PC-3 (cell line): ENCODE measurements around the gene VWA7. TPM values are rescaled to one million over a fixed set of nuclear protein-coding genes. Genes with fewer than 3 reads are reported as not detected.

Experiments
- ATAC-seq: fragments of 200-7000 bp; cut with Tn5 transposase; 2 replicates; pipeline ENCODE4 v1.9.1; 2020; ENCODE audit warnings: mild to moderate bottlenecking, moderate library complexity
- BruUV-seq: library from RNA; stranded (reverse); fragments of 400-500 nt; replicated peaks from 2 replicates; lab custom pipeline; 2021; lab: Mats Ljungman, UMichigan
- CTCF ChIA-PET: fragments of 300-600 bp; sonication (Branson Sonifier 250); formaldehyde crosslinking; loops from one replicate; lab custom pipeline; 2022; ENCODE audit warnings: antibody characterized with exemption; lab: Charles Lee
- POLR2A ChIA-PET: fragments of 300-600 bp; sonication (Branson Sonifier 250); formaldehyde crosslinking; loops from one replicate; lab custom pipeline; 2022; ENCODE audit warnings: antibody characterized with exemption; ENCODE audit not compliant: unreplicated experiment; lab: Charles Lee
- DNase-seq: peaks from one replicate; pipeline ENCODE4 v3.0.0-alpha.2; 2015
- H2AFZ ChIP-seq: fragments of 300-600 bp; sonication (generic); 2 replicates; pipeline ENCODE4 v1.6.0; 2016; ENCODE audit warnings: antibody characterized with exemption, low read length
- H3F3A ChIP-seq: fragments of 300-600 bp; sonication (generic); one replicate; pipeline ENCODE4 v1.6.0; 2017; ENCODE audit warnings: antibody characterized with exemption, low read length, control low read depth, mild to moderate bottlenecking; ENCODE audit not compliant: unreplicated experiment
- H3K27ac ChIP-seq: fragments of 300-600 bp; sonication (generic); 2 replicates; pipeline ENCODE4 v1.5.1; 2016; ENCODE audit warnings: mild to moderate bottlenecking, low read length
- H3K27me3 ChIP-seq: fragments of 300-600 bp; sonication (generic); 2 replicates; pipeline ENCODE4 v1.6.1; 2016; ENCODE audit warnings: low read length, mixed read lengths
- H3K36me3 ChIP-seq: fragments of 300-600 bp; sonication (generic); 2 replicates; pipeline ENCODE4 v1.6.1; 2016; ENCODE audit warnings: low read depth, mixed run types, low read length, mixed read lengths
- H3K4me1 ChIP-seq: fragments of 300-600 bp; sonication (generic); 2 replicates; pipeline ENCODE4 v1.5.1; 2016; ENCODE audit warnings: low read length; ENCODE audit not compliant: insufficient read depth
- H3K4me2 ChIP-seq: fragments of 300-600 bp; sonication (generic); 2 replicates; pipeline ENCODE4 v1.6.0; 2016; ENCODE audit warnings: low read length
- H3K4me3 ChIP-seq: fragments of 300-600 bp; sonication (generic); 2 replicates; pipeline ENCODE4 v1.5.1; 2016; ENCODE audit warnings: mild to moderate bottlenecking, low read length, mixed read lengths
- H3K79me2 ChIP-seq: fragments of 300-600 bp; sonication (generic); 2 replicates; pipeline ENCODE4 v1.6.1; 2017; ENCODE audit warnings: low read length, mixed read lengths
- H3K9ac ChIP-seq: fragments of 300-600 bp; sonication (generic); 2 replicates; pipeline ENCODE4 v1.6.0; 2016; ENCODE audit warnings: mild to moderate bottlenecking, low read length
- H3K9me2 ChIP-seq: fragments of 300-600 bp; sonication (generic); replicated peaks from 2 replicates; pipeline ENCODE4 v1.6.1; 2016; ENCODE audit warnings: mixed run types, low read length, mixed read lengths
- H3K9me3 ChIP-seq: fragments of 300-600 bp; sonication (generic); 2 replicates; pipeline ENCODE4 v1.6.1; 2016; ENCODE audit warnings: low read length, mixed read lengths
- H4K20me1 ChIP-seq: fragments of 300-600 bp; sonication (generic); 2 replicates; pipeline ENCODE4 v1.6.1; 2016; ENCODE audit warnings: low read length, mixed read lengths
- CTCF ChIP-seq: fragments of 300-600 bp; sonication (generic); conservative IDR thresholded peaks from 2 replicates; pipeline ENCODE4 v1.5.1; 2017; ENCODE audit warnings: antibody characterized with exemption, low read depth, mild to moderate bottlenecking, low read length
- EZH2 ChIP-seq: fragments of 300-600 bp; sonication (generic); IDR thresholded peaks from one replicate; pipeline ENCODE4 v1.6.1; 2017; ENCODE audit warnings: antibody characterized with exemption, mild to moderate bottlenecking, low read length; ENCODE audit not compliant: unreplicated experiment
- EZH2phosphoT487 ChIP-seq: fragments of 300-600 bp; sonication (generic); IDR thresholded peaks from 2 replicates; pipeline ENCODE4 v1.6.1; 2018; ENCODE audit warnings: mild to moderate bottlenecking, antibody characterized with exemption, low read length, borderline replicate concordance
- intact Hi-C: fragments of 100-400 bp; cut with micrococcal nuclease; formaldehyde crosslinking; loops from 2 replicates; pipeline ENCODE4 v1.9.0; 2023
- total RNA-seq: library from RNA; depleted of rRNA; stranded (reverse); fragments of >200 nt; gene quantifications from 2 replicates; pipeline ENCODE4 v1.2.3, GENCODE V29; 2014

Gene VWA7
- total RNA-seq, 1 experiment from 2014 or later = 1.9 TPM

DNA sequence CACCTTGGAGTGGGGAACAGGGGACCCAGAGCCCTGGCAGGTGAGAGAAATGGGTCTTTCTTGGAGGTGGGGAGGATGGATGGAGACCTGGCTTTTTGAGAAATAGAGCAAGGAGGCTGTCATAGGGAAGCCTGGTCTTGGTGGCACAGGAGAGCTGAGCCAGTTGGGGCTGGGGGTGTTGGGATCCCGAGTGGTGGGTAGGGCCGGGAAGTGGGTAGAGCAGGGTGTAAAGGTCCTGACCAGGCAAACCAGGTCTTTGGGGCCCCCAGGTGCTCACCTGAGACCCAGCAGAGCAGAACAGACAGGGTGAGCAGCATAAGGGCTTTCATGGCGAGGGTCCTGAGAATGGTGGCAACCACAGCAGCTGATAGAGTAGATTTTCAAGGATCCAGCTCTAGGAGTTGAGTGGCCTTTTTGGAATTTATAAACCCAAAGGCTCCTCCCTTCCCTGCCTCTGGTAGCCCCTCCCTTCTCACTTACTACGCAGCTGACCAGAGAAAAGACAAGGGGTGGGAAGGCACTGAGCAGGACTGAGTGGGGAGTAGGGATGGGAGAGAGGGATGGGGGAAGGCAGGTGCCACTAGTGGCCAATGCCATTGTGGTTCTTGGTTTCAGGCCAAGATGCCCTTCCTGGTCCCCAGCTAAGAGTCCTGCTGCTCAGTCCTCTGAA lies 55.6 kb downstream of the VWA7 start, which contains the start of gene LY6G6C:
Gene LY6G6C, minus strand, starts transcription at position 396 of the 670 bp plus-strand sequence. Its CDS starts 67 bp downstream, at position 329.
- Histone ChIP-seq H3K9me2 (no peaks in the 10 kb centered on the region), H3K4me1 (peaks cover 29% of the 10 kb centered on the region)
- no TSS peak for BruUV-seq

GRCh38 chr6:31720196-31720770 lies 56.8 kb downstream of the VWA7 start:
- POLR2A ChIA-PET = no interaction called here
- H3K27ac ChIP-seq = no peak overlapping the region
- no peaks in the 10 kb centered on the region for H3K79me2 ChIP-seq
- H3K36me3 ChIP-seq = no peaks in the 10 kb centered on the region
- no peaks in the 10 kb centered on the region for H3F3A ChIP-seq
- no peak overlapping the region for H3K9ac ChIP-seq
- H3K4me1 ChIP-seq = peaks cover 29% of the 10 kb centered on the region
- no peaks in the 10 kb centered on the region for H3K9me2 ChIP-seq
- H4K20me1 ChIP-seq = no peaks in the 10 kb centered on the region
- H2AFZ ChIP-seq = no peak overlapping the region
- BruUV-seq = no TSS peak
- CTCF ChIA-PET = no interaction called here
- DNase-seq (peak; percentile 37), ATAC-seq (no peak)
- intact Hi-C loops = no loop called here
- no peaks in the 10 kb centered on the region for H3K9me3 ChIP-seq
- TF ChIP-seq EZH2phosphoT487 (no peak), EZH2 (no peak), CTCF (no peak)
- H3K4me3 ChIP-seq = no peak overlapping the region
- no peaks in the 10 kb centered on the region for H3K27me3 ChIP-seq
- H3K4me2 ChIP-seq = no peak overlapping the region

More for the DNA sequence above, 55.6 kb downstream of the VWA7 start, which contains the start of gene LY6G6C:
- no peak within 1 kb of the TSS for H2AFZ ChIP-seq
- no peak within 1 kb of the TSS for H3K4me3 ChIP-seq
- no peak within 1 kb of the TSS for H3K27ac ChIP-seq
- H3K36me3 ChIP-seq = no peaks in the 10 kb centered on the region
- no peaks in the 10 kb centered on the region for H3K79me2 ChIP-seq
- no peaks in the 10 kb centered on the region for H3F3A ChIP-seq
- ChIA-PET POLR2A (interaction anchor here (0.6 kb wide), 1 partner anchor 55 kb away, joined by 6 read pairs; no protein-coding TSS in a partner anchor), CTCF (no interaction called here)
- intact Hi-C loops = no loop called here
- TF ChIP-seq EZH2phosphoT487 (no peak), EZH2 (no peak), CTCF (no peak)
- H4K20me1 ChIP-seq = no peaks in the 10 kb centered on the region
- no peak within 1 kb of the TSS for H3K9ac ChIP-seq
- DNase-seq = no peak
- no peaks in the 10 kb centered on the region for H3K9me3 ChIP-seq
- H3K4me2 ChIP-seq = no peak within 1 kb of the TSS
- H3K27me3 ChIP-seq = no peaks in the 10 kb centered on the region
- ATAC-seq = no peak
